ENCODE data around the gene ZFAND2A.
A peak's percentile ranks its signal among the peaks of the same experiment; 100 is the strongest.

Gene ZFAND2A

DNA sequence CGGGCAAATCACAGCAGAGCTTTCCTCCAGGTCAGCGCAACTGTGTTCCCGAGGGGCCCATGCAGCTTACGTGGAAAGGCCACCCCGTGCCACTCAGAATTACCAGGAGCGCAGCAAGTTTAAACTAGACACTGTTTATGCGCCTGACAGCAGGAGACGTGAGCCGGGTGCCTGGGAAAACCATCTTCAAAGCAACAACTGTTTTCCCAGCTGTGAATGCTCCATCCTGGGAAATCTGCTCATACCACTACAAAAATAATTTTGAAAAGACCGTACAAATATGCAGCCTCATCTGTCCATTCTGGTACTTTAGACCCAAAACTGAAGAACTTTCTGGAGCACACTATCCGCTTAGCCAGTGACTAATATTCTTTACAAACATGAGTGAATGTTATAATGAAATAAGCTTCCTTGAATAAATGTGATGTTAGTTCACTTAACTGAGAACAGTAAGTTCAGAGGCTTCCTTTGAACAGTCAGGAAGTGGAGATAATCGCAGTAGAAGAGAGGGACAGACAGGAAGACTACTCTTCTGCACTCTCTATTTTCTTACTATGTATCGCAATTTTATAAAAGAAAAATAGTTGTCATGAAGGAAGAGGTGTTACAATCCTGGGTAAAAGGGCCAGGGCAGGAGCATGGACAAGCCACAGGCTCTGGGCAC is 55.3 kb downstream of the ZFAND2A start:
- DNase-seq, result no peak

DNA sequence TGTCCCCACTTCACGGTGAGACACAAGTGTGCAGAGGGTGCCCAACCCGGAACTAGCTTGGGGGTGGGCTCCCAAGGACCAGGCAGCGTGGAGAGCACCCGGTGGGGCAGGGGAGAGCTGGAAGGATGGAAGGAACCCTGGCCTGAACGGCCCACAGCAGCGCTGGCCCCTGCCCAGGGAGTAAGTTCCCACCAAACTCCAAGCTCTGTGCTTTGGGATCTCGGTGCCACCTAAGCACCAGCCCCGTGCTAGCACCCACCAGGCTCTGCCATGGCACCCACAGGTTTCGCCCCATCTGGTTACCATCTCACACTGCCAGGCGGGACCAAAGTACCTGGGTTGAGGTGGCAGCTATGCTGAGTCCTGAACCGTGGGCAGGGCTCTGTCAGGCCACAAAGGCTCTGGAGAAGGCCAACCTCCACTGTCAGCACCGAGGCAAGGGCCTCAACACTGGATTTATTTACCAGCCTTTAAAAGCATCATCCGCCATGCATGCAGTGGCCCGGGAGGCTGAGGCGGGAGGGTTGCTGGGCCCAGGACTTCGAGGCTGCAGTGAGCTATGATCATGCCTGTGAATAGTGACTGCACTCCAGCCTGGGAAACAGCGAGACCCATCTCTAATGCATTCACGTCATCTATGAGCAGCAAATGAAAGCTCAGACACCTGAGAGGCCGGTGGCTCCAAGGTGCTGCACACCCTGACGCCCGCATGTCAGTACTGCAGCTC is 56.0 kb downstream of the ZFAND2A start:
- DNase-seq, result no peak

DNA sequence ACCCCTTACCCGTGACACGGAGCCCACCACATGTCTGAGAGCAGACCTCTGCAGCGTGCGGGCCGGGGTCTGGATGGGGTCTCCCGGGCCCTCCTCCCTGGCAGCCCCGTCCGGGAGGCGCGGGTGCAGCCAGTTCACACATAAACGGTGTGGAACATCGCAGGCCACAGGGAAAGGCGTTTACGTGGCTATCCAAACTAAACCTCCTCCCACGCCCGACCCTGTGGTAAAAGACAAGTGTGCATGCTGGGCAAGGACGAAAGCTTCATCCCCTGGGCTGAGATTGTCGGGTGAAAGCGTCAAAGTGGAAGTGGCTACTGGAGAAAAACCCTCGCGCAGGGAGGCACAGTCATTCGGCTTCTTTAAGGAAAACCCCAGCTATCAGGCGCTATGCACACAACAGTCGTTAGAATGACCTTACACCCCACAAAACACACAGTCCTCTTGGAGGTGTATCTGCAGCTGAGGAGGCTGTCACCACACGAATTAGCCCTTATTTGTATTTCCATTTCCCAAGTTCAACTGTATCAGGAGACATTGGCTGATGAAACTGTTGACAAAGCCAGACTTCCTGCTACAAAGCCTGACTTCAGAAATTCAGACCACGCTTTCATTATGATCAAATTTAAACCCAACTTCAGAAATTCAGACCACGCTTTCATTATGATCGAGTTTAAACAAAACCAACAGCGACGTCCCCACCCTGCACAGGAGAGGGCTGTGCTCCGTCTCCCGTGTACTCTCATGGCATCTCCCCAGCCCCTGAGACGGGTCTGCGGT is 56.8 kb downstream of the ZFAND2A start:
- DNase-seq, result peak; percentile 40

Measured in stimulated activated CD4-positive, alpha-beta T cell treated with anti-CD3 and anti-CD28 coated beads, Interleukin-15, amount 100 ng/mL, for 24 hours (primary cell).